GM19099 (cell line): ENCODE results near the gene PPP1R7.

Source experiments
- POLR2A ChIP-seq: IDR thresholded peaks from 3 replicates; pipeline ENCODE4 v1.6.1; 2011; ENCODE audit warnings: low read depth; ENCODE audit not compliant: insufficient read length; ENCODE audit errors: extremely low read depth

Gene PPP1R7

DNA sequence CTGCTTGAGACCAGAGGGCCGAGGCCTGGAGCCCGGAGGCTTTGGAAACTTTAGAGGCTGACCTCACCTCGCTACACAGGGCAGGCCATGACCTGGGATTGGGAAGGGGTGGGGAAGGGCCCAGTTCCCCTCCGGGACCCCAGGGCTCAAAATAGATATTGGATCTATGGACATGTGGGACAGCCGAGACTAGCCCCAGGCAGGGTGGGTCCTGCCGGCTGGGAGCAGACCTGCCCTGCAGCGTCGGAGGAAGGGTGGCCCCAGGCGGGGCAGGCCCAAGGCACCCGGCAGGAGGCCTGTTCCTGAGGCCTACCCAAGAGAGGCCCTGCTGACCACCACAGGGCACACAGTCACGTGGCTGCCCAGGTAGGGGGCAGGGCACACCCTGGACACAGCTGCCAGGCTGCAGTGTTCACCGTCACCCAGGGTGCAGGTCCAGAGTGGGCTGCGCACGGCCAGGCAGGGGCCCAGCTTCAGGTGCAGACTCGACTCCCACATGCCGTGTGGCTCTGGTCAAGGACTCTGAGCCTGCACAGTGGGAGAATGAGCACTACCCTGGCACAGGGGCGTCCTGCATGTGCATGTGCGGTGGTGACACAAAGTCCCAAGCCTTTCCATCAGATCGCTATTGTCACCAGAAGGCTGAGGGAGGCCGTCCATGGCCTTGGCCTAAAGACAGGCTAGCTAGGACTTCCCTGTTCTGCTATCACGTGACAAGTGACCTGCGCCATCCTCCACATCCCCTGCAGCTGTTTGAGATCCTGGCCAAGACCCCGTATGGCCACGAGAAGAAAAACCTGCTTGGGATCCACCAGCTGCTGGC, 51.4 kb downstream of the PPP1R7 start:
- TF ChIP-seq POLR2A, result no peak

GRCh38 chr2:241202268-241202585, 52.0 kb downstream of the PPP1R7 start:
- TF ChIP-seq POLR2A, result no peak

- TF ChIP-seq POLR2A, result no peak
Observed at GRCh38 chr2:241202681-241203080, 52.4 kb downstream of the PPP1R7 start.

- TF ChIP-seq POLR2A, result no peak
Observed at GRCh38 chr2:241203218-241204009, 53.1 kb downstream of the PPP1R7 start.

DNA sequence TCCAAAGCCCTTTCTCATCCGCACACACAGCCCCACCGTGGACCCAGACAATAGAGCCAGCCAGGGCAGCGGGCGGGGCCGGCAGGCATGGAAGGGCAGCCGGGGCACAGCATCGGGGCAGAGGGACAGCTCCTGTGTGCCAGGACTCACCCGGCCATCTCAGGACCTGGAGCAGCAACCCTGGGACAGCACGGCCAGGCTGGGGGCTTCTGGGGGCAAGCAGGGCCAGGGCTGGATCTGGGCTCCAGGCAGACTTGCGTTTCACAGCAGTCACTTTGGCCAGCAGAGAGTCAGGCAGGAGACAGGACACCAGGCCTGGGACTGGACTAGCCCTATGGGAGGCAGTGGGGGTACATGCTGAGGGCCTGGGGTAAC, 53.7 kb downstream of the PPP1R7 start:
- no peak for TF ChIP-seq POLR2A

- TF ChIP-seq POLR2A, result no peak
Observed at GRCh38 chr2:241204490-241204889, 54.2 kb downstream of the PPP1R7 start.

GRCh38 chr2:241205086-241205485, 54.8 kb downstream of the PPP1R7 start:
- TF ChIP-seq POLR2A, result no peak

DNA sequence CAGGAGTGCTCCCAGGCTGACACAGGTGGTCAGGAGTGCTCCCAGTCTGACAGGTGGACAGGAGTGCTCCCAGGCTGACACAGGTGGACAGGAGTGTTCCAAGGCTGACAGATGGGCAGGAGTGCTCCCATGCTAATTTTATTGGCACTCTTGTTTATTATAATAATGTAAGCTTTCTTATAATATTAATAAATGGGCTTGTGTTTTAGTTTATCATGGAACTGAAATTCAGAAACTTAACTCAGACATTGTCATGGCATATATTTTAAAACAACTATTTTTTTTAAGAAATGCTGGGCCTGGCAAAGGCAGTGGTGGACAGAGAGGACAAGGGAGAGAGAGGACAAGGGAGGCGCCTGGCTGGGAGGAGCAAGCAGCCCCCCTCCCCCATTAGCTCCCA, 56.9 kb downstream of the PPP1R7 start:
- no peak for TF ChIP-seq POLR2A

DNA sequence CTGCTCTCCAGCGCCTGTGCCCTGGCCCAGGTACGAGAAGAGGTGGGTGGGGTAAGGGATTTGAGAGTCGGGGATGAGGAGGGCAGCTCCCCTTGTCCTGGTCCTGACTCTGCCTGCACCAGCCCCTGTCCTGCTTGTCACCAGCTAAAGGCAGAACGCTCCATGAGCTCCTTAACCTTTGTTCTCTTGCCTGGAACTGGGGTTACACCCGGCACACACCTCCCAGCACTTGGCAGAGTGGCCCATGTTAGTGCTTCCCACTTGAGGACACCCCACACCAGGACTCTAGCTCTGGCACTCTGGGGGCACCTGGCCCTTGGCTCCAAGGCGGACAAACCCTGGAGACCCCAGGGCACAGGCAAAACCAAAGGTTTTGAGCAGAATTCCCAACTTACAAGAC, 57.4 kb downstream of the PPP1R7 start:
- TF ChIP-seq POLR2A, result no peak

- TF ChIP-seq POLR2A, result no peak
Observed at GRCh38 chr2:241208058-241208457, 57.8 kb downstream of the PPP1R7 start.

GRCh38 chr2:241209271-241209670, 59.0 kb downstream of the PPP1R7 start:
- no peak for TF ChIP-seq POLR2A

- no peak for TF ChIP-seq POLR2A
Observed at GRCh38 chr2:241211276-241211675, 61.0 kb downstream of the PPP1R7 start.

DNA sequence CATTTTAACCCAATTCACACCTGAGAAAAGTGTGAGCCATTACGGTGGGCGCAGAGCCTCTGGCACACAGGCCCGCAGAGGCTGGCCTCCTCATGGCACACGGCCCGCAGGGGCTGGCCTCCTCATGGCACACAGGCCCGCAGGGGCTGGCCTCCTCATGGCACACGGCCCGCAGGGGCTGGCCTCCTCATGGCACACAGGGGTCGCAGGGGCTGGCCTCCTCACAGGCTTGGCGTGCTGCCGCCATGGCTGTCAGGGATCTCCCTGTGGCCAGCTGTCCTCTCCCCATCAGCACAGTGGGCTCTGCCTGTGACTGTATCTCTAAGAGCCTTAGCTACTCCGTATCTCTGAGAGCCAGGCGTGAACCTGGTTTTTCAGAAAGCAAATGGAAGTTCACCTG, 62.8 kb downstream of the PPP1R7 start:
- no peak for TF ChIP-seq POLR2A

DNA sequence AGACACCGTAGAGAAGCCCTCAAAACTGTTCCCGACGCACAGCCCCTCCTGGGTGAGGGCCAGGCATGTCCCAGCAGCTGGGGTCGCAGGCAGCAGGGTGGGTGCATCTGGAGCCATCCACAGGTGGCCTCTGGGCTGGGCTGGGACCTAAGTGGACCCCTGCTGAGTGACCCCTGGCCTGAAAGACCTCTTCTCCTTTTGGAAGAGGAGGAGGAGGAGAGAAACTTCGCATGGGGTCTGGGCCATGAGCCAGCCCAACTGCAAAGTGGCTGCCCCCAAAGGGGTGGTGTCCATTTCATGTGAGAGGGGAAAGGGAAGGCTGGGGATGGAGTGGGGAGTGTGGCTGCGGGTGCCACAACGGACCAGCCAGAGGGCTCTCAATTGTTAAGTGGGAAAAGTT, 63.3 kb downstream of the PPP1R7 start:
- no peak for TF ChIP-seq POLR2A

- TF ChIP-seq POLR2A, result no peak
Observed at GRCh38 chr2:241214209-241214608, 63.9 kb downstream of the PPP1R7 start.

DNA sequence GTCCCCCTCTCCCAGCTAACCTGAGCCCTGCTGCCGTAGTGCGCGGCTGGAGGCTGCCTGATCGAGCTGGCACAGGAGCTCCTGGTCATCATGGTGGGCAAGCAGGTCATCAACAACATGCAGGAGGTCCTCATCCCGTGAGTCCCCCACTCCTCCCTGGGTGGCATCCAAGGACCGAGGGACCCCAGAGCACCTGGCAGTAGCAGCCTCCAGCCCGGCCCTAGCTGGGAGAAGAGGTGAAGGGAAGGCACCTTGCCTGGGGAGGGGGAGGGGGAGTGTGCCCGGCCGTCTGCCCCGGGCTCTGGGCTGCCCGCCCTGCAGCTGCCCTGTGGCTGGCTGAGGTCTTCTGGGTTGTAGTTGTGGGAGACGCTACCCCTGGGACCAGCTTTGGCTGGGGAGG, 64.5 kb downstream of the PPP1R7 start:
- TF ChIP-seq POLR2A, result no peak

- no peak for TF ChIP-seq POLR2A
Observed at GRCh38 chr2:241215421-241215820, 65.2 kb downstream of the PPP1R7 start.

GRCh38 chr2:241216211-241216761, 66.0 kb downstream of the PPP1R7 start:
- TF ChIP-seq POLR2A, result no peak
